GM12873 (cell line): Measurements from ENCODE around the gene SEC22A.

Source experiments
- TF ChIP-seq, protein P1 (sequence below): IDR thresholded peaks from 2 replicates; pipeline ENCODE4 v1.5.1; 2012; ENCODE audit warnings: low read depth, mild to moderate bottlenecking, moderate library complexity, low read length, control low read depth; ENCODE audit not compliant: insufficient read depth; ENCODE audit errors: missing control alignments

SEC22A gene

DNA sequence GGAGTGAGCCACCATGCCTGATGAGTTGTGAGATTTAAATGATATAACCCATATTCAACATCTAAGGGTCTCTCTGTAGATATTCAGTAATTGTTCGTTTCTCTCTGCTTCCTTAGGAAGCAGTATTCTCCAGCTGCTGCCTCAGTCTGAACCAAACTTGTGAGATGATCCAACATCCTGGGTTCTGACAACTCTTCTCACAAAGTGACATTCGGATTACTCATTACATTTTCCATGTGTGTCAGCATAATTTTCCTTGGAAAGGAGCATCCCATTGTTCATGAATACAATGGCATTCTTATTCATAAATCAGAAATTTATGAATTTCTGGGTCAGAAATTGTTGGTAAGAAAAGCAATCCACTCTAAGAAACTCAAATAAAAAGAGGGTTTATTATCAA is 15.0 kb upstream of the SEC22A start:
- TF ChIP-seq, protein P1, sequence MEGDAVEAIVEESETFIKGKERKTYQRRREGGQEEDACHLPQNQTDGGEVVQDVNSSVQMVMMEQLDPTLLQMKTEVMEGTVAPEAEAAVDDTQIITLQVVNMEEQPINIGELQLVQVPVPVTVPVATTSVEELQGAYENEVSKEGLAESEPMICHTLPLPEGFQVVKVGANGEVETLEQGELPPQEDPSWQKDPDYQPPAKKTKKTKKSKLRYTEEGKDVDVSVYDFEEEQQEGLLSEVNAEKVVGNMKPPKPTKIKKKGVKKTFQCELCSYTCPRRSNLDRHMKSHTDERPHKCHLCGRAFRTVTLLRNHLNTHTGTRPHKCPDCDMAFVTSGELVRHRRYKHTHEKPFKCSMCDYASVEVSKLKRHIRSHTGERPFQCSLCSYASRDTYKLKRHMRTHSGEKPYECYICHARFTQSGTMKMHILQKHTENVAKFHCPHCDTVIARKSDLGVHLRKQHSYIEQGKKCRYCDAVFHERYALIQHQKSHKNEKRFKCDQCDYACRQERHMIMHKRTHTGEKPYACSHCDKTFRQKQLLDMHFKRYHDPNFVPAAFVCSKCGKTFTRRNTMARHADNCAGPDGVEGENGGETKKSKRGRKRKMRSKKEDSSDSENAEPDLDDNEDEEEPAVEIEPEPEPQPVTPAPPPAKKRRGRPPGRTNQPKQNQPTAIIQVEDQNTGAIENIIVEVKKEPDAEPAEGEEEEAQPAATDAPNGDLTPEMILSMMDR: no peak

DNA sequence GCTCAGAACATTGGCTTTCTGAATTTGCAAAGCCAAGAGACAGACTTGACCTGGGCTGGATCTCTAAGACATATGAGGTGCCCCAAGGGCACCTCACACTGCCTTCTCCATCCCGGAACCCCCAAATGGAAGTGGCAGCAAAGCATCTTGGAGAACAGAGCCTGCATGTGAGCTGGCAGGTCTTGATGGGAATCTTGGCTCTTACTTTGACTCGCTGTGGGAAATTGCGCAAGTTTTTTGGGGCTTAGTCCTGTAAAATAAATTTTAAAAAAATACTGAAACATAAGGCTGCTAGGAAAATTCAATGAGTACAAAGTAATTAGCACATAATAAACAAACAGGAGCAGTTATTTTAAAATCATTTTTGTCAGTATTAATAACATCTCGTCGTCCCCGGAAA is 13.7 kb upstream of the SEC22A start:
- TF ChIP-seq, protein P1: no peak

DNA sequence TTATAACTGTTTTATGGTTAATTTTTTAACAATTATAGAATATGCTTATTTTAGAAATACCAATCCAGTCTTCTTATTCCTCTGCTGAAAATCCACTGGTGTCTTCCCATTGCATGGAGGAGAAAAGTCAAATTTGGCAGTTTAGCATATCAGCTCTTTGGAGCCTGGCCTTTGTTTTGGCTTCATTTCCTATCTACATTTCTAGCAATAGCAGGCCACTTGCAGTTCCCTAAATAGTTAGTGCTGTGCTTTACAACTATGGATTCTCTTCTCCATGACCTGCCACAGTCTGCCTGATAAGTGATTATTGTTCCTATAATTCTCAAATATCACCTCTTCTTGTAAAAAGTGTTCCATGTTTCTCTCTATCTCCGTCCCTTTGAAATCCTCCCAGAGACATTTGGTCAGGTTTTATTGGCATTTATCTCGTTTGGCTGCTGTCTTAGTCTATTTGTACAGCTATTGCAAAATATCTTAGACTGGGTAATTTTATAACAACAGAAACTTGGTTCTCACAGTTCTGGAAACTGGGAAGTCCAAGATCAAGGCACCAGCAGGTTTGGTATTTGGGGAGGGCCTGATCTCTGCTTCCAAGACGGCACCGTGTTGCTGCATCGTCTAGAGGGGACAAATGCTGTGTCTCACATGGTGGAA is 8.2 kb upstream of the SEC22A start:
- TF ChIP-seq, protein P1: no peak

DNA sequence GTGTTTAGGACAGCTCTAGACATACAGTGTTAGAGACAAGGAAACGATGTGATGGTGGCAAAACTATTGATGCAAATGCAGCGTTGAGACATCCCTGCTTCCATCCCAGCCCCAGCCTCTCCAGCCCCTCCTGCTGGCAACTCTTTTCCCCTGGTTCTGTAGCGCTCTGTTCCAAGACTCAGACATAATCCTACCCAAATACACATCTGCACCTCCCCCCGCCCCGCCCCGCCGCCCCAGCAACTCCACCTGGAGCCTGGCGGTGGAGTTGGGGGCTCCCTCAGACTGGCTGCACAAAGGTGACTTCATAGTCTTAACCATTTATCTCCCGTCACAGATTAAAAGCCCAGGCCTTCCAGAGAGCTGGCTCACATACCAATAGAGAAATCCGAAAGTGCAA is 7.2 kb upstream of the SEC22A start:
- TF ChIP-seq, protein P1: peak; percentile 15

DNA sequence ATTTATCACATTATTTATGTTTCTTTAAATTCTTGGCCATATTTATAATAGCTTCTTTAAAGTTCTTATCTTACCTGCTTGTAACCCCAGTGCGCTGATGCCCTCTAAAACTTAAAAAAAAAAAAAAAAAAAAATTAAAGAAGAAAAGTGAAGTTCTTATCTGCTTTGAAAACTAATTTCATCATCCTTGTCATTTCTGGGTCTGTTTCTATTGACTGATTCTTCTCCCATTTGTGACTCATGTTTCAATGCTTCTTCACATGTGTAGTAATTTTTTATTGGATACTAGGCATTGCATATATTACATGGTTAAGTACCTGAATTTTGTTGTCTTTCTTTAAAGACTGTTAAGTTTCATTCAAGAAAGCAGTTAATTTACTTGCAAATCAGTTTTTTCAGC is 3.4 kb upstream of the SEC22A start:
- TF ChIP-seq, protein P1: no peak

DNA sequence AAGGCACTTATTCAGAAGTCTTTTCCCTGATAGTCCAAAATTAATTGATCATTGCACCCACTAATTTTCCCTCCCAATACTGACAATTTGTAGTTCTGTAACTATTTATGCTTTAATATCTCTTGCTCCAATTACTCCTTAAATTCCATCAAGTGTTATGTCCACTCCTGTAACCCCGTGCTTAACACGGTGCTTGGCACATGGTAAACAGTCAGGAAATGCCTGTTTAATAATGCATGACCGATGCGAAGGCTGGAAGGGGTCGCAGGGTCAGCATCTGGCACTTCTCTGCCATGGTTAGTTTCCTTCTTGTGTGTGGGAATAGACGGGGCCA is 553 bp upstream of the SEC22A start:
- TF ChIP-seq, protein P1: no peak

DNA sequence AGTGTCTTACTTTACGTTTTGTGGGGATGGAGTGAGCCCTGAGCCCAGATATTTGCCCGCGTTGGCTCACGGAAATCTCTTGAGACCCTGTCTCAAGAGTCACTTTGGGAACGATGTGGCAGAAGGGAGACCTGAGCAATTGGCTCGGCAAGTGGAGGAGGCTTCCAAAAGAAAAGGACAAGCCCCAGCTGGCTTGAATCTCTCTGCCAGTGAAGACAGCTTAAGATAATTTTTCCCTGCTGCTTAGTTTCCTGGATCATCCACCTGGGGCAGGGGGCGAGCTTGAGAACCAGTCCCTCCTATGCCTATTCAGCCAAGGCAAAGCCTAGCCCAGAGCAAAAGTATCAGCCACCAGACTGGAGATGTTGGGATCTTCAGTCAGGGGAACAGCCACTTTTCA is 708 bp downstream of the SEC22A start:
- TF ChIP-seq, protein P1: peak; percentile 9
